ENCODE data around the gene SMURF2.

Gene SMURF2

GRCh38 chr17:64502809-64503208 lies 159.3 kb downstream of the SMURF2 start:
- DNase-seq (ENCODE audit: low spot score), result no peak

GRCh38 chr17:64502021-64502420 lies 160.1 kb downstream of the SMURF2 start:
- no peak for DNase-seq (ENCODE audit: low spot score)

- no peak for DNase-seq (ENCODE audit: low spot score)
Observed at GRCh38 chr17:64500862-64501765, 161.0 kb downstream of the SMURF2 start.

GRCh38 chr17:64500487-64500859 lies 161.6 kb downstream of the SMURF2 start:
- no peak for DNase-seq (ENCODE audit: low spot score)

- no peak for DNase-seq (ENCODE audit: low spot score)
Observed at GRCh38 chr17:64499805-64500486, 162.2 kb downstream of the SMURF2 start.

- DNase-seq (ENCODE audit: low spot score), result peak; percentile 53
Observed at GRCh38 chr17:64498308-64499203, 163.6 kb downstream of the SMURF2 start.

GRCh38 chr17:64497565-64498035 lies 164.5 kb downstream of the SMURF2 start:
- DNase-seq (ENCODE audit: low spot score), result no peak

- DNase-seq (ENCODE audit: low spot score), result peak; percentile 94
Observed at GRCh38 chr17:64496786-64497564, 165.1 kb downstream of the SMURF2 start, which contains the start of gene POLG2. Gene POLG2, minus strand, starts transcription at chr17:64497054. Its CDS starts 86 bp downstream, at chr17:64496968.

GRCh38 chr17:64496348-64496785 lies 165.7 kb downstream of the SMURF2 start:
- peak; percentile 25 for DNase-seq (ENCODE audit: low spot score)
